Uterus (tissue), 2 donors: ENCODE measurements around the gene ATP11A.

Experiments used
- CTCF ChIP-seq, 4 experiments: fragments of 200-600 bp in 2 of 4; fragments of 450-650 bp in 2 of 4; sonication (generic) in 2 of 4; IDR thresholded peaks; one replicate each; pipeline ENCODE4 v1.5.1; 2016 to 2019; ENCODE audit warnings: antibody characterized with exemption in 4 of 4, mild to moderate bottlenecking in 2 of 4, moderate library complexity in 1 of 4
- POLR2A ChIP-seq, 2 donors: fragments of 450-650 bp; IDR thresholded peaks; one replicate each; pipeline ENCODE4 v1.6.1; 2016; ENCODE audit warnings: antibody characterized with exemption in 2 of 2, mild to moderate bottlenecking in 1 of 2, moderate library complexity in 1 of 2

DNA sequence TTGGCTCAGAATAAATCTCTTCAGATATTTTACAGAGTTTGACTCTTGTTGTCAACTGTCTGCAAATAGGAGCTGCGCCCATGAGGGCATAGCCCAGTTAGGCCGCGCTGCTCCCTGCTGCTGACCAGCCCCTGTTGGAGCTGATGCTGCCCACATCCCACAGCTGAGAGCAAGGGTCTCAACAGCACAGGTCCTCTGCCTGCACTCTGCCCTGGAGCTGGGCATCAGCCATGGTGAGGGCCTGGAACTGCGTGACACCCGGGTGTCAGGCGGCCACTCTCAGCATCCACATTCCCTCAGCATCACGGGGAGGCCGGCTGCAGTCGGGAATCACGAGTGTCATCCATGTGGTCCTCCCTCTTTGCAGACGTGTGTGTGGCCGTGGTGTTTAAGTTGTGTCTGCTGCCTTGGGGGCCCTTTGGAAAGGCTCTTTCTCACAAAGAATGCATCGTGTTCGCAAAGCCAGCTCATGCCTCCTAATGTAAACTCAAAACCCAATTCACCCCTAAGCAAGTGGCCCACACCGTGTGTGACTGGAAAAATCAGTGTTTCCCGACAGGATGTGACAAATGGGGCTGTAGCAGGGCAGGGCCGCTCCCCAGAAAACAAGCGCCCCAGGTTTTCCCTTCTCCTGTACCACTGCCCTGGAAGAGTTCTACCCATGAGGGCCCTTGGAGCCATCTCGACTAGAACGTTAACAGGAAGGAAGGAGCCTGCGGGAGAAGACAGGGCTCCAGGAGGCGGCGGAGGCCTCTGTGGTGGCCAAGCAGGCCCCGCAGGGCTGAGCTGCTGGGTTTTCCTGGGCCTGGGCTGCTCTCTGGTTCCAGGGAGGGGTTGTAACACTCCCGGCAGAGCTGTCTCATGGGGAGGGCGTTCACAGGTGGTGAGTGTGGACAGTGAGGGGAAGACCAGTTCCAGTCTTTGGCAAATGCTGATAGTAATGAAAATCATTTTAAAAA, 20.3 kb downstream of the ATP11A start:
- TF ChIP-seq POLR2A (IDR thresholded peaks at IDR 0.05) (no peak), CTCF (IDR thresholded peaks at IDR 0.05) (no peak)
